T follicular helper cell (primary cell): ENCODE measurements around the gene NAA60.

Source experiments
- DNase-seq: peaks from one replicate; pipeline ENCODE4 v3.0.0-alpha.2; 2020; ENCODE audit warnings: low read depth
- total RNA-seq, 2 experiments: gene quantifications; one replicate each; lab custom pipeline; 2026; lab: John Stamatoyannopoulos, UW

The NAA60 gene
- 18.9 to 30.2 reads per million in 2 experiments for total RNA-seq

- DNase-seq: peak; percentile 68
Observed at GRCh38 chr16:3443108-3444031, at the start of gene NAA60, which contains the start of gene ZNF597. TSS of gene NAA60 (plus strand) at chr16:3443680. CDS start at chr16:3476228, 32,548 bp downstream. TSS of gene ZNF597 (minus strand) at chr16:3443504. CDS start at chr16:3443153, 351 bp downstream.

- DNase-seq: no peak
Observed at GRCh38 chr16:3400446-3400778, 43.1 kb upstream of the NAA60 start.

GRCh38 chr16:3400779-3401688 is 42.4 kb upstream of the NAA60 start, which contains the start of the genes ZNF174 and ZSCAN32:
TSS of gene ZNF174 (plus strand) at chr16:3401215. CDS start at chr16:3402005, 790 bp downstream.
TSS of gene ZSCAN32 (minus strand) at chr16:3401004. CDS start at chr16:3397557, 3,447 bp downstream.
- peak; percentile 99 for DNase-seq

- no peak for DNase-seq
Observed at GRCh38 chr16:3401719-3402397, 41.6 kb upstream of the NAA60 start.

- DNase-seq: no peak
Observed at GRCh38 chr16:3408561-3409197, 34.8 kb upstream of the NAA60 start.

- no peak for DNase-seq
Observed at GRCh38 chr16:3413730-3414379, 29.6 kb upstream of the NAA60 start.

- DNase-seq: no peak
Observed at GRCh38 chr16:3431779-3432219, 11.7 kb upstream of the NAA60 start.

GRCh38 chr16:3434373-3434772 is 9.1 kb upstream of the NAA60 start:
- DNase-seq: no peak

GRCh38 chr16:3439637-3440036 is 3.8 kb upstream of the NAA60 start:
- no peak for DNase-seq

GRCh38 chr16:3444032-3444388 is 530 bp downstream of the NAA60 start:
- DNase-seq: no peak

GRCh38 chr16:3454093-3454492 is 10.6 kb downstream of the NAA60 start:
- DNase-seq: no peak

GRCh38 chr16:3454631-3455147 is 11.2 kb downstream of the NAA60 start:
- DNase-seq: no peak

- peak; percentile 86 for DNase-seq
Observed at GRCh38 chr16:3457434-3458252, 14.2 kb downstream of the NAA60 start.

- DNase-seq: no peak
Observed at GRCh38 chr16:3458278-3458851, 14.9 kb downstream of the NAA60 start.

- no peak for DNase-seq
Observed at GRCh38 chr16:3458852-3459361, 15.4 kb downstream of the NAA60 start.

GRCh38 chr16:3459401-3460090 is 16.1 kb downstream of the NAA60 start:
- DNase-seq: no peak

- DNase-seq: no peak
Observed at GRCh38 chr16:3460121-3460520, 16.6 kb downstream of the NAA60 start.

GRCh38 chr16:3460585-3460984 is 17.1 kb downstream of the NAA60 start:
- DNase-seq: no peak
